HL-60/S4 treated with phorbol 12-myristate 13-acetate at 8.2 ng/mL for 4 days and 3 days (cell line): ENCODE results near the gene NIT2.

ENCODE experiments used
- in situ Hi-C: fragments of 300-500 bp; cut with MboI; formaldehyde crosslinking; loops from 2 replicates; pipeline ENCODE4 v1.15.0; 2022; ENCODE audit warnings: low sequenced_read_pairs

The NIT2 gene, protein sequence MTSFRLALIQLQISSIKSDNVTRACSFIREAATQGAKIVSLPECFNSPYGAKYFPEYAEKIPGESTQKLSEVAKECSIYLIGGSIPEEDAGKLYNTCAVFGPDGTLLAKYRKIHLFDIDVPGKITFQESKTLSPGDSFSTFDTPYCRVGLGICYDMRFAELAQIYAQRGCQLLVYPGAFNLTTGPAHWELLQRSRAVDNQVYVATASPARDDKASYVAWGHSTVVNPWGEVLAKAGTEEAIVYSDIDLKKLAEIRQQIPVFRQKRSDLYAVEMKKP

DNA sequence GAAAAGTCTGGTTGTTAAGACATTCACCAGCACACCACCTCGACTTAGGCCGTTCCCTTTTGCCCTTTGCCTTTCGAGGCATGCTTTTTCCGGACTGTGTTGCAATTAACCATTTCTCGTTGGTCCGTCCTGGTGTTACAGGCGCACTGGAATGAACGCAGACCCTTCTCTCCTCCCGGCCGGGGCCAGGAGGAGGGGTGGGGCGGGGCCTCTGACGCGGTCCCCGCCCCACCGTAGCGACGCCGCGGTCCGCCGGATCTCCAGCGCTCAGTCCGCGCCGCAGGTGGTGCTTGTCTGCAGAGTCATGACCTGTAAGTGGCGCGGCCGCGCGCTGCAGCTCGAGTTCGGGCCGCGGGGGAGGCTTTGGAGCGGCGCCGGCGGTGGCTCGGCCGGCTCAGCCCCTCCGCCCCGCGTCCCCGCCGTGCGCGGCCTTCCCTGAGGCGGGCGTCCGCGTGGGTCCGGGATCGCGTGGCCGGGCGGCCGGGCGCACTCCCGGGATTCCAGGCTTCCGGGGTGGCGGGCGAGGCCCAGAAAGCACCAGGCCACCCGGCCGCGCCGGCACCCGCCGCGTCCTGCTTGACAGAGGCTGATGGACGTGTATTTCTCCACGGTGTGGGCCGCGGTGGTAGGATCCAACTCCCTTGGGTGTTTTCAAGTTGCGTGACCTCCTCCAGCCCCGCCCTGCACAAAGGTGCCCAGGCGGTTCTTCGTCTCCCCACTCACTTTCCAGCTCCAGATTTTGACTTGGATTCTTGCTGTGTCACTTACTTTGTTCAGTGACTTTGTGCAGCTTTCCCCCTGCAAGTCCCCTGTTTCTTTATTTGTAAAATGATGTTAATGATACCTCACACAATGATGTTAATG, at the start of gene NIT2:
Gene NIT2 (plus strand): TSS at position 270 of the 864 bp plus-strand sequence. CDS start 35 bp downstream, at position 305.
- in situ Hi-C loops, result loop anchor here (25.0 kb wide), 1 partner anchor 253 kb away; no protein-coding TSS in a partner anchor

DNA sequence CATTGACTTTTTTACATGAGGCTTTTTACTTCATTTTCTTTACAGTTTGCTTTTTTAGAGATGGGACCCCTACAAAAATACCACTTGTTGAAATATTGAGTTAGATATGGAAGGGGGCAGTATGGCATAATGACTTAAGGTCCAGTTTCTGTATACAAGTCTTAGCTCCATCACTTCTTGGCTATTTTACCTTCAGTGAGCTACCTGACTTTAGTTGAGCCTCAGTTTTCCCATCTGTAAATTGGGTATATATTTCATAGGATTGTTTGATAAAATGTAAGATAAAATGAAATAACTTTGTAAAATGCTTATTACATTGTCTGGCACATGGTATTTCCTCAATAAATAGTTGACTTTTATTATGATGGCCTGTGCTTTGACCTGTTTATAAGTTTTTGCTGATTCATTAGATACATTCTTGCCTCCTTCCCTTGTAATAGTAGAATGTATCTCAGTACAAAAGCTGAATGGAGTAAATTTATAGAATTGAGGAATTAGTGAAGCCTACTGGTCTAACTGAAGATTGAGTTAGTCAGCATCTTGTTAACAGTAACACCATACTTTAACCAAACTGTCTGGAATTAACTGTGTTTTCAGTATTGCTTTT, 46.2 kb upstream of the NIT2 start:
- in situ Hi-C loops, result no loop called here

DNA sequence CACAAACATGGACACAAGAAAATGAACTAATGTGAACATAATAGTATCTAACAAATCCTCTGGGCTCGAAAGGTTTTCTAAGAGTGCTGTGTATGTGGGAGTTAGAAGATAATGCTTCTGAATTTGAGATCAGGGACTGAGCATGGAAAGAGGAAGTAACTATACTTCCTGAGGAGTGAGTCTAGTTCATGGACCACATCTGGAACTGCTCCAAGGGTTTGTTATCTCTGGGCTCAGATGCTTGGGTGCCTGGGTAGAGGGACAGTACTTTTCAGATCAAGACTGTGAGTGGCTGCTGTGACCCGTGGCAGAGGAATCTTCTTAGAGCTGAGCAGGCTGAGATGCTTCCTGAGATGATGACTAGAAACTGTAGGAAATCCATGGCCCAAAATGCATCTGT, 45.2 kb upstream of the NIT2 start:
- in situ Hi-C loops, result no loop called here

DNA sequence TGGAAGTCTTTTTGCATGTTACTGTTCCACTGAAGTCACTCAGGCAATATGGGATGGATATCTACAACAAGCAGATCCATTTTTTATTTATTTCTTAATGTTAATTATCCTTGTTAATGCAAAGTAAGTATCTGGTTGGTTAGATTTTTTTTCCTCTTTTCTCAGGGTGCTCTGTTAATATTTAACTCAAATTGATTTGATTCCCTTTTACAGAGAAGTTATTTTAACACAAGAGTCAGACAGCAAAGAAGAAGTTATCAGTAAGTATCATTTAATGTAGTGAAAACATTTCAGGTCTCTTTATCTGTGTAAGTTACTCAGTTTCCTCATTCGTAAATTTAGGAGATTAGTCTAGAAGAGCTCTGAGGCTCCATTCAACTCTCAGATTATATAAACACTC, 39.5 kb upstream of the NIT2 start:
- in situ Hi-C loops, result no loop called here

DNA sequence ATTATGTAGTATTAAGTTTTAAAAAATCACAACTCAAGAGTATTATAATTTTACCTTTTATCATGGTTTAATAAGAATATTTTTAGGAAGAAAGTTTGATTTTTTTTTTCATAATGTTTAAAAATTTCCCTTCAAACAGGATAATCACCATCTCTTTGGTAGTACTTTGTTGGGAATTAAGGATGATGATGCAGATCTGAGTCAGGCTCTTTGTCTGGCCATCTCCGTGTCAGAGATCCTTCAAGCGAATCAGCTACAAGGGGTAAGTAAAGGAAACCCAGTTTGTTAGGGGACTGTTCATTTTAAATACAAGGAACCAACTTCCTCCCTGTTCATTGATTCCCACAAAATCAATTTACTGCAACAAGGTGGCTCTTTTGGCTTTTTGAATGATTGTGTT, 36.8 kb upstream of the NIT2 start:
- in situ Hi-C loops, result no loop called here

DNA sequence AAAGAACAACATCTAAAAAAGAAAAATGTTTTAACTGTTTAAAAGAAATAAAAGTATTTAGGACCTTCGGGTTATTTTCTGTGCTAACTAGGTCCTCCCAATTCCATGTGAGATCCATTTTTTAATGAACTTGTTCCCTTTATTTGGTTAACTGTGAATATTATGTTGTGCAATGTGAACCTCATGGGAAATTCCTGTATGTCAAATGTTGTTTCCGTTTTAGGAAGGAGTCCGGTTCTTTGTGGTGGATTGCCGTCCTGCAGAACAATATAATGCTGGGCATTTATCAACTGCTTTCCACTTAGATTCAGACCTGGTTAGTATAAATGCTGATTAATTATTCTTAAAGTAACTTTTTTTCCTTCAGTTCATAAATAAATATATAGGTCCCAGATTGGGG, 35.5 kb upstream of the NIT2 start:
- in situ Hi-C loops, result no loop called here

DNA sequence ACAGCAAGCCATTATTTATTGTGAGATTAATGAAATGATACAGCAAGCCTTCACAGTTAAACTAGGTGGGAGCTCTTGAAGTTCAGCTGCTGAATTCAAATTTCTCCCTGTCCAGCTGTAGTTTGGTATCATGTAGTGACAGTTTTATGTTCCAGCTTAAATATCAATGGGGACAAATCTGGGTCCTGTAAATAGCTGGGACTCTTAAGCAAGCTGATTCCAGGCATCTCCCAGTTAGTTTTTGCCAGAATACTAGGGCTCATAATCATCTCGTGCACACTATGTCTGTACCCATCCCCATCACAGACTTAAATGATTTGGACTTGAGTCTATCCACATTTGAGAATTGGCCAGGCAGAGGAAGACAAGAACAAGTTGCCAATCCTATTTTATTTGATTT, 27.9 kb upstream of the NIT2 start:
- in situ Hi-C loops, result no loop called here

DNA sequence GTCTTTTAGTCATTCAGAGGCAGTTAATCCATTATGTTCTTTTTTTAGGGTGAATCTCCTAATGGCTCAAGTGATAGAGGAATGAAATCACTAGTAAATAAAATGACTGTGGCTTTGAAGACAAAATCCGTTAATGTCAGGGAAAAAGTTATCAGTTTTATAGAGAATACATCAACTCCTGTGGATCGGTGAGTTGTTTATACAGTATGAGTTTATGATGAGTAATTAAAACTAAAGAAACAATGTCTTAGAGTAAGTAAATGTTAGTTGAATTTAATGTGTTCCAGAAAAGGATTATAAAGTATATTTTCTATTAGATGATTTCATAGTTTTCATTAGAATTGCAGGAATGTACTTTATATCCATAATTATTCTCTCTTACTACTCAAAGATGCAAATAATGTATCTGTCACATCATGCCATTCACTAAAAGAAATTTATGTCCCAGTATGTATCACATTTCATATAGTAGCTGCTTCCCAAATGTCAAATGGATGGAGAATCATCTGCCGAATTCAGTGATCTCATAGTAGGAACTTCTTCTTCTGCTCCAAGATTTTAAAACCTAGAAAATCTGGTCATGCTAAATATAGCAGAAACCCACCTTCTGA, 24.1 kb upstream of the NIT2 start:
- in situ Hi-C loops, result no loop called here

DNA sequence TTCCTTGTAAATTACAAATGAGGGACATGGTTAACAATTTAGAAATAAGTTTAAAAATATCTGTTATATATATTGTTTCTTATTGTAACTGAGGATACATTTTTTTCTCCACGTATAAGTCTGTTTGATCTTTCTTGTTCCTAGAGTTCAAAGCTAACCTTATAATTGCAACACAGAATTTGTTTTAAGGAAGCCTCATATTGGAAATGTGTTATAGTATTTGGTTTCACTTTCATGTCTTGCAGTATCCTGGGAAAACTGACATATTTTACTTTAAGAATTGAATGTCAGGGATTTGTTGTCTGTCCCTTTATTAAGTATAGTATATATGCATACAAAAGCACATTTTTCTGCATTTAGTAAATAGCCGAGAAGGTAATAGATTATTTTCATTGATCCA, 23.5 kb upstream of the NIT2 start:
- in situ Hi-C loops, result no loop called here

DNA sequence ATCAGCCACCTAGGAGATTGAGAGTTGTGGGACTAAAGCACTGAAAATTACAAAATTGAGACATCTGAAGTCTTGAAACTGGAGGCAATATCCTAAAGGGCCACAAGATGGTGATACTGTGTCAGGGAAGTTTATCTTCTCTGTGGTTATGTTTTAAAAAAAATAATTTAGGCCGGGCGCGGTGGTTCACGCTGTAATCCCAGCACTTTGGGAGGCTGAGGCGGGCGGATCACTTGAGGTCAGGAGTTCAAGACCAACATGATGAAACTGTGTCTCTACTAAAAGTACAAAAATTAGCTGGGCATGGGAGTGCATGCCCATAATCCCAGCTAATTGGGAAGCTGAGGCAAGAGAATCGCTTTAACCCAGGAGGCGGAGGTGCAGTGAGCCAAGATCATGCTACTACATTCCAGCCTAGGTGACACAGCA, 17.9 kb upstream of the NIT2 start:
- in situ Hi-C loops, result no loop called here

DNA sequence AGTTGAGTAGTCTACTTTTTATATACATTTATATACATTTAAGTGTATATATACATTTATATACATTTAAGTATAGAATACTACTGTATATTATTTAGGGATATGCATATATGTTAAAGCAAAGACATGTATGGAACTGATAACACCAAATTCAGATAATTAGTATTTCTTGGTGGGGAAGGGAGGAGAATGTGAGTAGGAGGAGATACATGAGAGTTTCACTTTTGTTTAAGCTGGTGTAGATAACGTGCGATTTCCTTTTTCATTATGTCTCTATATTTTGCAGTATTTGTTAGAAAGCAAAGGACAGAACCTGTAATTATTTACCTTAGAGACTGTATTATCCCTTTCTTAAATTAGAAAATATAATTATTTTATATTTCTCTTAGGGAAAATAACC, 16.6 kb upstream of the NIT2 start:
- in situ Hi-C loops, result no loop called here

DNA sequence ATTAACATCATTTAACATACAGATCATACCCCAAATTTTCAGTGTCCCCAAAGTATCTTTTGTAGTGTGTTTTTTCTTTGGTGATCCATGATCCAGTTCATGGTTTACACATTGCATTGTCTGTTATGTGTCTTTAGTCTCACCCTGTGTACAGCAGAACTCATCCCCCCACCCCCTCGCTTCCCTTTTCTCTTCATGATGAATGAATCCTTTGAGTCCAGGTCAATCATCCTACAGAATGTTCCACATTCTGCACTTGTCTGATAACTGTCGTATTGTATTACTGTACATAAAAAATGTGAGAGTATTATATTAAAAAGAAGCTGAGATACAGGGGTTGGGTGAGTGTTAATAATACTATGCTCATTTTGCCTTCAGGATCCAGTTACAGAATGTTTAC, 14.6 kb upstream of the NIT2 start:
- in situ Hi-C loops, result no loop called here

DNA sequence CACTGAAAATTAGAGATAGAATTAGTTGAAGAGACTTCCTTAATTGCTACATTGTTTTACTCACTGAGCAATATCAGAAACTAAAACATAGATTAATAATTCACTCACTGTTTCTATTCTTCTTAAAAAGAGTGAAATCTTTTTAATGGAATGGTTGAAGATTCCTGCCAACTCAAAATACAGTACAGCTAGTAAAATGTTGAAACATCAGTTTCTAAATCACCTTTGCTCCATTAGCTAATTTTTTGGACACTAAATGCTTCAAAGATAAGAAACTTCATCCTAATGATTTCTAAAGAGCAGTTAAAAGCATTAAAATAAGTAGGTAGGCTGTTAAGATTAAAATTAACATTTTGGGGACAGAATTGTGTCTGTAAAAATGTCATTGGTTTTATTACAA, 10.5 kb upstream of the NIT2 start:
- in situ Hi-C loops, result no loop called here

DNA sequence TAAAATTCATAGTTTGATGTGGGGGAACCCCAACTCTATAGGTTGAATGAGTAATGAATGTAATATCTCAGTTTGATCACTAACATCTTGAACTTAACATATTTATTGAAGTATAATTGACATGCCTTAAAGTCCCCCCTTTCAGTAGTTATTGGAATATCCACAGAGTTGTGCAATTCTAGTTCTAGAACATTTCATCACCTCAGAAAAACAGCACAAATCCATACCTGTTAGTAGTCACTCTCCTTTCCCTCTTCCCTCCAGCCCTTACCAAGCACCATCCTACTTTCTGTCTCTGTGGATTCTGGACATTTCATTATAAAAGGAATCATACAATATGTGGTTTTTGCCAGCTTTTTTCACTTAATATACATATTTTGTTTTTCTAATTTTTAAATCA, 8.7 kb upstream of the NIT2 start:
- in situ Hi-C loops, result loop anchor here (25.0 kb wide), 1 partner anchor 261 kb away; no protein-coding TSS in a partner anchor

DNA sequence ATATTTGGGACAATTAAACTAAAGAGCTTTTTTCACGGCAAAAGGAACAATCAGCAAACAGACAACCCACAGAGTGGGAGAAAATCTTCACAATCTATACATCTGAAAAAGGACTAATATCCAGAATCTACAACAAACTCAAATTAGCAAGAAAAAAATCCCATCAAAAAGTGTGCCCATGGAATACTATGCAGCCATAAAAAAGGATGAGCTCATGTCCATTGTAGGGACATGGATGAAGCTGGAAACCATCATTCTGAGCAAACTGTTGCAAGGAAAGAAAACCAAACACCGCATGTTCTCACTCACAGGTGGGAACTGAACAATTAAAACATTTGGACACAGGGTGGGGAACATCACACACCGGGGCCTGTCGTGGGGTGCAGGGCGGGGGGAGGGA, 7.2 kb upstream of the NIT2 start:
- in situ Hi-C loops, result loop anchor here (25.0 kb wide), 1 partner anchor 260 kb away; no protein-coding TSS in a partner anchor

DNA sequence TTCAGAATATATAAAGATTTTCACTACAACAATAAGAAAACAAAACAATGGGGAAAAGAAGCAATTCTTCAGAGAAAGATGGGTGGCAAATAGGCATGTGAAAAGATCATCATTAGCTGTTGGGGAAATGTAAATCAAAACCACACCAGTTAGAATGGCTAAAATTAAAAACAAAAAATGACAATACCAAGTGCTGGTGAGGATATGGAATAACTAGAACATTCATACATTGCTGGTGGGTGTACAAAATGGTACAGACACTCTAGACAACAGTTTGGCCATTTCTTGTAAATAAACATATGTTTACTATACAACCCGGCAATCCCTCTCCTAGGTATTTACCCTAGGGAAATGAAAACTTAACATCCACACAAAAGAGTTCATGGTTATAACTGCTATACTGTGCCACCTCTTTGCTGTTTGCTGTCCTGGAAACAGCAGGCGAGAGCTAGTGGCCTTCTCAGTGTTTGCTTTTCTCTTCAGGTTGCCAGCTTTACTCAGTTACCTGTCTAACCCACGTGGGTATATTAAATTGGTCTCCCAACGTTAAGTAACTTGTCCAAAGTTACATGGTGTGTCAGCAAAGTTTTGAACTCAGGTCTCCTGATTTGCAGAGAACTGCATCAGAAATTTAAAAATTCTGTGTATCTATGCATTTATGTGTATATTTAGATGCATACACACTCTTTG, 4.6 kb upstream of the NIT2 start:
- in situ Hi-C loops, result loop anchor here (25.0 kb wide), 1 partner anchor 257 kb away; no protein-coding TSS in a partner anchor

DNA sequence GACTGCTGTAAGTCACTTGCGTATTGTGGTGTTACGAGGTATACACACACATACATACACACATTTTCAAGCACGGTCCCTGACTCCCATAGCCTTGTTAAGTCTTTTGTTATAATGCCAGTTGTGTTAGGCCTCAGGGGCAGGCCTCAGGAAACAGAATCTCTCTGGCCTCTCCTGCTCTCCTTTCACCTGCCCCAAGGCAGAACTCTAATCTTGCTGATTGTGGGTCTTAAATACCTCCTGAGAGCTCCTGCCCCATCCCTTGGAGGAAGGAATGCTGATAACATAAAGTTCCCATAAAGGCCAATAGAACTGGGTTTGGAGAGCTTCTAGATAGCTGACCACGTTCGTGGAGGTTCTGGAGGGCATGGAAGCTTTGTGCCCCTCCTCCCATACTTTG, 3.9 kb upstream of the NIT2 start:
- in situ Hi-C loops, result loop anchor here (25.0 kb wide), 1 partner anchor 257 kb away; no protein-coding TSS in a partner anchor

DNA sequence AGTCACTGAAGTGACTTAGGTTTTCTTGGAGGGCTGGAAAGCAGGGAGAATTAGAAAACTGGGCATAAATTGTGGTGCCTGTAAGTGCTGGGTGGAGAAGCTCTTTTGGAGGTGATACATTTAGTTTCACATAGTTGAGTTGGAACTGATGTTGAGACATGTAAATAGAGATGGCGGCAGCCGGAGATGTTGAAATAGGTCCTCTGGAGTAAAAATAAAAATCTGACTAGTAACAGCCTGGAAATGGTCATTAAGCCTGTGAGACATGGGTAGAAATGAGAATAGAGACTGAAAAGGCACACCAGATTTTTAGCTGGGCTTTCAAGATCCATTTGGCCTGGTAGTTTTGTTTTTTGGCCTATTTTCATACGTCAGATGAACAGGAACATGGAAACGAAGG, 2.9 kb upstream of the NIT2 start:
- in situ Hi-C loops, result loop anchor here (25.0 kb wide), 1 partner anchor 256 kb away; no protein-coding TSS in a partner anchor

DNA sequence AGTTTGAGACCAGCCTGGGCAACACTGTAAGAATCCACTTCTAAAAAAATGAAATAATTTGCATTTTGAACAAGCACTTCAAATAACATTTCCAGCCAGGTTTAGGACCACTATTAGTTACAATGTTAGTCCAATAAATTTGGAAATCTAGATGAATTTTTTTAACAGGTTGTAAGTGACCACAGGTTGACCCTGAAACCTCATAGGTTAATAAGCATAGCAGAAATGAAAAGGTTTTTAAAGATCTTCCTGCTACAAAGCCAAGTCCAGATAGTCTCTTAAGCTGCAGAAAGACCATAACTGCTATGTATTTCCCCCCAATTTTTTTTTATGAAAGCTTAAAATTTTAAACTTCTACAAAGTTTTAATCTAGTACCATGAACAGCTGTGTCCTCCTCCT, 1.5 kb upstream of the NIT2 start:
- in situ Hi-C loops, result loop anchor here (25.0 kb wide), 1 partner anchor 254 kb away; no protein-coding TSS in a partner anchor

DNA sequence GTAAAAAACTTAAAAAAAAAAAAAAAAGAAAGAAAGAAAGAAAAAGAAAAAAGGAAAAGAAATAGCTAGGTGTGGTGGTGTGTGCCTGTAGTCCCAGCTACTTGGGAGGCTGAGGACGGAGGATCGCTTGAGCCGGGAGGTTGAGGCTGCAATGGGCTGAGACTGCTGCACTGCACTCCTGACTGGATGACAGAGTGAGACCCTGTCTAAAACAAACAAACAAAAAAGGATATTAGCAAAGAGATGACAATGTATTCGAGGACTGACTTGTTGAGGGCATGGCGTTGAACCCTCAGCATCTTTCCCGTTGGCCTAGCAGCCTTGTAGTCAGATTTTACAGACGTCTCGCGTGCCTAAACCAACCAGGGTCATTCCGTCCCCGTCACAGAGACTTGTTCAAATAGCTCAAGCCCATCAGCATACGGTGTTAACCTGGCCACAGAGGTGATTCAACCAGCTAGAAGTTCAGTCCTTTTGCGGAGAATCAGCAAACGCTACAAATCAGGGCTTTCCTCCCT, 528 bp upstream of the NIT2 start:
- in situ Hi-C loops, result loop anchor here (25.0 kb wide), 1 partner anchor 253 kb away; no protein-coding TSS in a partner anchor
